ENCODE measurements around the gene SNRPB.

The SNRPB gene

DNA sequence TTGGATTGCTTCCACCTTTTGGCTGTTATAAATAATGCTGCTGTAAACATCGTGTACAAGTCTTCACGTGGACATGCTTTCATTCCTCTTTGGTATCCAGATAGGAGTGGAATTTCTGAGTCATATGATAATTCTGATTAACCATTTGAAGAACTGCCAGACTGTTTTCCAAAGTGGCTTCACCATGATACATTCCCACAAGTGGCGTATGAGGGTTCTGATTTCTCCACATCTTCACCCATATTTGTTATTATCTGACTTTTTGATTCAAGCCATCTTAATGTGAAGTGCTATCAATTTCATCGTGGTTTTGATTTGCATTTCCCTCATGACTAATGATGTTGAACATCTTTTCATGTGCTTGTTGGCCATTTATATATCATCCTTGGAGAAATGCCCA, 2.9 kb upstream of the SNRPB start:
- peaks cover 5 to 20% of the 10 kb centered on the region in 2 experiments for H3K36me3 ChIP-seq (ENCODE audit: control insufficient read depth in 1 of 2, insufficient read depth in 2 of 2, low read depth in 1 of 2, low read length in 2 of 2)
- H3K14ac ChIP-seq (ENCODE audit: low read length in 2 of 2): no peak overlapping the region
- WGBS: 67% methylated on average over 2 of the region's 4 CpGs
- no peak overlapping the region for H3K4me2 ChIP-seq (ENCODE audit: low read length, poor library complexity, severe bottlenecking)
- H3K23ac ChIP-seq (ENCODE audit: low read length in 2 of 2): no peak overlapping the region
- no peak overlapping the region for H3K9ac ChIP-seq (ENCODE audit: low read length)
- H2BK15ac ChIP-seq (ENCODE audit: low read depth, poor library complexity, severe bottlenecking): no peak overlapping the region
- no peak overlapping the region for H3K18ac ChIP-seq (ENCODE audit: low read depth in 1 of 2, low read length in 2 of 2)
- no peak overlapping the region for H2BK5ac ChIP-seq (ENCODE audit: low read depth, low read length, poor library complexity, severe bottlenecking)
- H4K8ac ChIP-seq (ENCODE audit: low read length): no peak overlapping the region
- H3K4me3 ChIP-seq (ENCODE audit: insufficient read depth in 1 of 2, low read depth in 1 of 2, low read length in 2 of 2): no peak overlapping the region
- H2AK5ac ChIP-seq (ENCODE audit: low read length, severe bottlenecking): no peak overlapping the region
- H3K79me1 ChIP-seq (replicated peaks; ENCODE audit: low read length, poor library complexity, severe bottlenecking): no peaks in the 10 kb centered on the region
- no peak overlapping the region for H3K4ac ChIP-seq (ENCODE audit: low read depth in 1 of 2, low read length in 2 of 2)
- H3K27me3 ChIP-seq (ENCODE audit: control insufficient read depth in 1 of 2, insufficient read depth in 1 of 2, low read length in 2 of 2): no peaks in the 10 kb centered on the region
- no peak overlapping the region for H2BK120ac ChIP-seq (ENCODE audit: low read depth, low read length)
- peaks cover 3% of the 10 kb centered on the region for H3K4me1 ChIP-seq (ENCODE audit: control insufficient read depth, insufficient read depth, low read depth, low read length)
- no peaks in the 10 kb centered on the region for H3K9me3 ChIP-seq (ENCODE audit: control insufficient read depth, low read length)
- no peak overlapping the region for H2AFZ ChIP-seq (ENCODE audit: low read depth, low read length)
- peak; percentile 79 for DNase-seq
- H2BK12ac ChIP-seq (ENCODE audit: low read length in 2 of 2): no peak overlapping the region
- no peak overlapping the region for H3K27ac ChIP-seq (ENCODE audit: low read length, poor library complexity, severe bottlenecking)
- no peak overlapping the region for H4K91ac ChIP-seq (ENCODE audit: low read length)

- peak overlapping the region; percentile 78 for H2AK5ac ChIP-seq (ENCODE audit: low read length, severe bottlenecking)
- WGBS: under 1% methylated on average over 19 of the region's 19 CpGs
- H3K4me1 ChIP-seq (ENCODE audit: control insufficient read depth, insufficient read depth, low read depth, low read length): peaks cover 6% of the 10 kb centered on the region
- H2AFZ ChIP-seq (ENCODE audit: low read depth, low read length): no peak overlapping the region
- peak overlapping the region; percentile 99 for H3K9ac ChIP-seq (ENCODE audit: low read length)
- H2BK5ac ChIP-seq (ENCODE audit: low read depth, low read length, poor library complexity, severe bottlenecking): peak overlapping the region; percentile 99
- H3K79me1 ChIP-seq (replicated peaks; ENCODE audit: low read length, poor library complexity, severe bottlenecking): peaks cover 5% of the 10 kb centered on the region
- peak overlapping the region; percentile 95 to 97 for H3K18ac ChIP-seq (ENCODE audit: low read depth in 1 of 2, low read length in 2 of 2)
- peak overlapping the region; percentile 51 for H3K4me2 ChIP-seq (ENCODE audit: low read length, poor library complexity, severe bottlenecking)
- H2BK15ac ChIP-seq (ENCODE audit: low read depth, poor library complexity, severe bottlenecking): no peak overlapping the region
- H3K9me3 ChIP-seq (ENCODE audit: control insufficient read depth, low read length): no peaks in the 10 kb centered on the region
- peak; percentile 75 for DNase-seq
- peak overlapping the region in 1 of 2 experiments; percentile 79 for H3K23ac ChIP-seq (ENCODE audit: low read length in 2 of 2)
- peak overlapping the region; percentile 98 for H4K8ac ChIP-seq (ENCODE audit: low read length)
- peak overlapping the region; percentile 93 to 99 for H3K4ac ChIP-seq (ENCODE audit: low read depth in 1 of 2, low read length in 2 of 2)
- peaks cover 14 to 34% of the 10 kb centered on the region in 2 experiments for H3K36me3 ChIP-seq (ENCODE audit: control insufficient read depth in 1 of 2, insufficient read depth in 2 of 2, low read depth in 1 of 2, low read length in 2 of 2)
- no peaks in the 10 kb centered on the region for H3K27me3 ChIP-seq (ENCODE audit: control insufficient read depth in 1 of 2, insufficient read depth in 1 of 2, low read length in 2 of 2)
- H2BK12ac ChIP-seq (ENCODE audit: low read length in 2 of 2): no peak overlapping the region
- H3K27ac ChIP-seq (ENCODE audit: low read length, poor library complexity, severe bottlenecking): peak overlapping the region; percentile 95
- H3K14ac ChIP-seq (ENCODE audit: low read length in 2 of 2): peak overlapping the region in 1 of 2 experiments; percentile 91
- peak overlapping the region; percentile 93 to 94 for H3K4me3 ChIP-seq (ENCODE audit: insufficient read depth in 1 of 2, low read depth in 1 of 2, low read length in 2 of 2)
- H4K91ac ChIP-seq (ENCODE audit: low read length): peak overlapping the region; percentile 97
- H2BK120ac ChIP-seq (ENCODE audit: low read depth, low read length): peak overlapping the region; percentile 80
Observed at GRCh38 chr20:2469991-2470422, 582 bp downstream of the SNRPB start.

DNA sequence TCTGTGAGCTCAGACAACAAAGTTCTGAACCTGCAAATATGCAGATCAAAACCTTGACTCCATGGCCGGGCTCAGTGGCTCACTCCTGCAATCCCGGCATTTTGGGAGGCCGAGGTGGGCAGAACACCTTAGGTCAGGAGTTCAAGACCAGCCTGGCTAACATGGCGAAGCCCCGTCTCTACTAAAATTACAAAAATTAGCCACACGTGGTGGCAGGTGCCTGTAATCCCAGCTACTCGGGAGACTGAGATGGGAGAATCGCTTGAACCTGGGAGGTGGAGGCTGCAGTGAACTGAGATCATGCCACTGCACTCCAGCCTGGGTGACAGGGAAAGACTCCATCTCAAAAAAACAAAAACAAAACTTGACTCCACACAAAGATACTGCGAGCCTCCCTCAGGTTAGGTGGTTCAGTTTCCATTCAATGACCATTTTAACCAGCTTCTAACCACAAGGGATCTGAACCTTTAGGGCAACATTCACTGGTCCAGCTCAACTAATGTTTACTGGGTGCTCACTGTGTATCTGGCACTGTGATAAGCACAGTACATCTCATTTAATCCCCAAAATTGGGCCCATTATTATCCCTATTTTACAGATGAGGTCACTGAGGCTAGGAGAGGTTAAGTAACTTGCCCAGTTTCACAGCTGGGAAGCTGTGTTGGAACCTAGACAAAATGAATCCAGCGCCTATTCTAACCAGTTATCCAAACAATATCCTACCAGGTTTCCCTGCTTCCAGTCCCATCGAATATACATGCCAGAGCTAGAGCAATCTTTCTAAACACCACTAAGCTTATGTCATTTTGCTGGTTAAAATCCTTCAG, 1.8 kb downstream of the SNRPB start:
- WGBS: 91% methylated on average over 10 of the region's 11 CpGs
- no peak overlapping the region for H4K91ac ChIP-seq (ENCODE audit: low read length)

DNA sequence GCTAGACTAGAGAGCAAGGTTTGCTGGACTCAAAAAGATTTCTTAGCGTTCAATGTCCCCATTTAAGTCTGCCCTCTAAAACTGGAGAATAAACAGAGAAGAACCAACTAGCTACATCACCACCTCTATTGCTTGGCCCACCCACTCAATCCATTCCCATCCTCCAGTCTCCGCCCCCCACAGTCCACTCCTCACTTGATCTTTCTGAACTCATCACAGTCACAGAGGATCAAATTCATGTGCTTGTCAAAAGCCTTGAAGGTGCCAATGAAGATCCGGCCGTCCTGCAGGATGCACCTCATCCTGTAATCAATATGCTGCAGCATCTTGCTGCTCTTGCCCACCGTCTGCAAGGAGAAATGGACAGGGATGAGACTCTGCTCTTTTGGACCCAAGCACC, 3.2 kb downstream of the SNRPB start:
- H2BK5ac ChIP-seq (ENCODE audit: low read depth, low read length, poor library complexity, severe bottlenecking): no peak overlapping the region
- no peak for DNase-seq
- H3K36me3 ChIP-seq (ENCODE audit: control insufficient read depth in 1 of 2, insufficient read depth in 2 of 2, low read depth in 1 of 2, low read length in 2 of 2): peaks cover 26 to 60% of the 10 kb centered on the region in 2 experiments
- H3K14ac ChIP-seq (ENCODE audit: low read length in 2 of 2): no peak overlapping the region
- peak overlapping the region; percentile 48 for H3K9ac ChIP-seq (ENCODE audit: low read length)
- no peak overlapping the region for H3K23ac ChIP-seq (ENCODE audit: low read length in 2 of 2)
- no peaks in the 10 kb centered on the region for H3K9me3 ChIP-seq (ENCODE audit: control insufficient read depth, low read length)
- H2BK120ac ChIP-seq (ENCODE audit: low read depth, low read length): no peak overlapping the region
- H2AK5ac ChIP-seq (ENCODE audit: low read length, severe bottlenecking): no peak overlapping the region
- H4K8ac ChIP-seq (ENCODE audit: low read length): no peak overlapping the region
- no peak overlapping the region for H3K4me3 ChIP-seq (ENCODE audit: insufficient read depth in 1 of 2, low read depth in 1 of 2, low read length in 2 of 2)
- H2BK12ac ChIP-seq (ENCODE audit: low read length in 2 of 2): no peak overlapping the region
- H4K91ac ChIP-seq (ENCODE audit: low read length): no peak overlapping the region
- no peak overlapping the region for H3K4ac ChIP-seq (ENCODE audit: low read depth in 1 of 2, low read length in 2 of 2)
- peaks cover 17% of the 10 kb centered on the region for H3K79me1 ChIP-seq (replicated peaks; ENCODE audit: low read length, poor library complexity, severe bottlenecking)
- H2AFZ ChIP-seq (ENCODE audit: low read depth, low read length): no peak overlapping the region
- H3K4me2 ChIP-seq (ENCODE audit: low read length, poor library complexity, severe bottlenecking): no peak overlapping the region
- no peaks in the 10 kb centered on the region for H3K27me3 ChIP-seq (ENCODE audit: control insufficient read depth in 1 of 2, insufficient read depth in 1 of 2, low read length in 2 of 2)
- no peak overlapping the region for H2BK15ac ChIP-seq (ENCODE audit: low read depth, poor library complexity, severe bottlenecking)
- 97% methylated on average over 5 of the region's 5 CpGs for WGBS
- peaks cover 6% of the 10 kb centered on the region for H3K4me1 ChIP-seq (ENCODE audit: control insufficient read depth, insufficient read depth, low read depth, low read length)
- no peak overlapping the region for H3K27ac ChIP-seq (ENCODE audit: low read length, poor library complexity, severe bottlenecking)
- no peak overlapping the region for H3K18ac ChIP-seq (ENCODE audit: low read depth in 1 of 2, low read length in 2 of 2)

More for the DNA sequence above, 1.8 kb downstream of the SNRPB start:
- H3K4me3 ChIP-seq (ENCODE audit: insufficient read depth in 1 of 2, low read depth in 1 of 2, low read length in 2 of 2): peak overlapping the region in 1 of 2 experiments; percentile 93
- H3K4me2 ChIP-seq (ENCODE audit: low read length, poor library complexity, severe bottlenecking): peak overlapping the region; percentile 49
- no peak overlapping the region for H3K14ac ChIP-seq (ENCODE audit: low read length in 2 of 2)
- H3K23ac ChIP-seq (ENCODE audit: low read length in 2 of 2): peak overlapping the region in 1 of 2 experiments; percentile 86
- no peak overlapping the region for H2BK5ac ChIP-seq (ENCODE audit: low read depth, low read length, poor library complexity, severe bottlenecking)
- no peak overlapping the region for H3K18ac ChIP-seq (ENCODE audit: low read depth in 1 of 2, low read length in 2 of 2)
- no peaks in the 10 kb centered on the region for H3K9me3 ChIP-seq (ENCODE audit: control insufficient read depth, low read length)
- H3K9ac ChIP-seq (ENCODE audit: low read length): peak overlapping the region; percentile 99
- no peak overlapping the region for H4K8ac ChIP-seq (ENCODE audit: low read length)
- H2BK15ac ChIP-seq (ENCODE audit: low read depth, poor library complexity, severe bottlenecking): no peak overlapping the region
- no peak overlapping the region for H2AK5ac ChIP-seq (ENCODE audit: low read length, severe bottlenecking)
- no peak overlapping the region for H3K27ac ChIP-seq (ENCODE audit: low read length, poor library complexity, severe bottlenecking)
- H3K4ac ChIP-seq (ENCODE audit: low read depth in 1 of 2, low read length in 2 of 2): no peak overlapping the region
- DNase-seq: peak; percentile 39
- H2AFZ ChIP-seq (ENCODE audit: low read depth, low read length): no peak overlapping the region
- no peaks in the 10 kb centered on the region for H3K27me3 ChIP-seq (ENCODE audit: control insufficient read depth in 1 of 2, insufficient read depth in 1 of 2, low read length in 2 of 2)
- H3K4me1 ChIP-seq (ENCODE audit: control insufficient read depth, insufficient read depth, low read depth, low read length): peaks cover 6% of the 10 kb centered on the region
- peaks cover 7% of the 10 kb centered on the region for H3K79me1 ChIP-seq (replicated peaks; ENCODE audit: low read length, poor library complexity, severe bottlenecking)
- H3K36me3 ChIP-seq (ENCODE audit: control insufficient read depth in 1 of 2, insufficient read depth in 2 of 2, low read depth in 1 of 2, low read length in 2 of 2): peaks cover 14 to 47% of the 10 kb centered on the region in 2 experiments
- H2BK12ac ChIP-seq (ENCODE audit: low read length in 2 of 2): no peak overlapping the region
- H2BK120ac ChIP-seq (ENCODE audit: low read depth, low read length): no peak overlapping the region

All from mesenchymal stem cell (in vitro differentiated cells and primary cell).